GM13977 (cell line): ENCODE measurements around the gene DCLK1.
A peak's percentile ranks its signal among the peaks of the same experiment; 100 is the strongest.
"Not testable (repeated sequence)": the region's sequence is repeated elsewhere in the genome, so short reads cannot be mapped to it uniquely, and the experiment has no call there.

Experiments
- DNase-seq: peaks from one replicate; pipeline ENCODE4 v3.0.0; 2012; ENCODE audit warnings: low spot score
- in situ Hi-C: fragments of 300-500 bp; cut with MboI; formaldehyde crosslinking; loops from one replicate; pipeline ENCODE4 v1.12.0; 2022; ENCODE audit warnings: low sequenced_read_pairs, low pct_unique_long_range_greater_than_20kb, mixed read lengths, inconsistent platforms; ENCODE audit not compliant: unreplicated experiment
- TF ChIP-seq, protein P1 (sequence below): IDR thresholded peaks from 2 replicates; pipeline ENCODE4 v1.5.1; 2012; ENCODE audit warnings: mild to moderate bottlenecking, control low read depth; ENCODE audit not compliant: insufficient read depth; ENCODE audit errors: extremely low read depth, missing control alignments

DCLK1 gene

DNA sequence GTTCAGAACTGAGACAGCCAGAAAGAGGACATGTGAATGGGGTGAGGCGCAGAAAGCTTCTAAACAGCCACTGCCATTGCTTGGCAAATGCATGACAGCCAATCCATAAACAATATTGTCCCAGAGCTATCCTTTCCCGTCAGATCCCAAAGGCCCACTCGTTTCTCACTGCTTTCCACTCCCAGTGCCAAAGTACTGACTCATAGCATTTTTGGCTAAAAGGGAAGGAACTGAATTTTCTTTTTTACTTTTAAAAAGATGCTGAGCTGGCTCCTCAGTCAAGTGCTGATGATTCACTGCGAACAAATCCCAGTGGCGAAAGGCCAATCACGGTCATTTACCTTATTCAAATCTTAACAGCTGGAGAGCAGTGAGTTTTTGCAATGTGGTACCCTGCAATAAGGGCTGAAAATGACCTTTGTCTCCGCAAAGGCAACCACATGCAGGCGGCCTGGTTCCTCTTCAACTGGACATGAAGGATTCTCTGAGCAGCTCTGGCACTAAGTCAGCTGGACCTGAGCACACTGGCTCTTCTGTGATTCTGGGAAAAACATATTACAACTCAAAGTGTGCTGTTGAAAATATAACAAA, 151.7 kb downstream of the DCLK1 start:
- TF ChIP-seq, protein P1, sequence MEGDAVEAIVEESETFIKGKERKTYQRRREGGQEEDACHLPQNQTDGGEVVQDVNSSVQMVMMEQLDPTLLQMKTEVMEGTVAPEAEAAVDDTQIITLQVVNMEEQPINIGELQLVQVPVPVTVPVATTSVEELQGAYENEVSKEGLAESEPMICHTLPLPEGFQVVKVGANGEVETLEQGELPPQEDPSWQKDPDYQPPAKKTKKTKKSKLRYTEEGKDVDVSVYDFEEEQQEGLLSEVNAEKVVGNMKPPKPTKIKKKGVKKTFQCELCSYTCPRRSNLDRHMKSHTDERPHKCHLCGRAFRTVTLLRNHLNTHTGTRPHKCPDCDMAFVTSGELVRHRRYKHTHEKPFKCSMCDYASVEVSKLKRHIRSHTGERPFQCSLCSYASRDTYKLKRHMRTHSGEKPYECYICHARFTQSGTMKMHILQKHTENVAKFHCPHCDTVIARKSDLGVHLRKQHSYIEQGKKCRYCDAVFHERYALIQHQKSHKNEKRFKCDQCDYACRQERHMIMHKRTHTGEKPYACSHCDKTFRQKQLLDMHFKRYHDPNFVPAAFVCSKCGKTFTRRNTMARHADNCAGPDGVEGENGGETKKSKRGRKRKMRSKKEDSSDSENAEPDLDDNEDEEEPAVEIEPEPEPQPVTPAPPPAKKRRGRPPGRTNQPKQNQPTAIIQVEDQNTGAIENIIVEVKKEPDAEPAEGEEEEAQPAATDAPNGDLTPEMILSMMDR = no peak
- in situ Hi-C loops = loop anchor here (25.0 kb wide), 1 partner anchor 283 kb away; no protein-coding TSS in a partner anchor
- DNase-seq = no peak

DNA sequence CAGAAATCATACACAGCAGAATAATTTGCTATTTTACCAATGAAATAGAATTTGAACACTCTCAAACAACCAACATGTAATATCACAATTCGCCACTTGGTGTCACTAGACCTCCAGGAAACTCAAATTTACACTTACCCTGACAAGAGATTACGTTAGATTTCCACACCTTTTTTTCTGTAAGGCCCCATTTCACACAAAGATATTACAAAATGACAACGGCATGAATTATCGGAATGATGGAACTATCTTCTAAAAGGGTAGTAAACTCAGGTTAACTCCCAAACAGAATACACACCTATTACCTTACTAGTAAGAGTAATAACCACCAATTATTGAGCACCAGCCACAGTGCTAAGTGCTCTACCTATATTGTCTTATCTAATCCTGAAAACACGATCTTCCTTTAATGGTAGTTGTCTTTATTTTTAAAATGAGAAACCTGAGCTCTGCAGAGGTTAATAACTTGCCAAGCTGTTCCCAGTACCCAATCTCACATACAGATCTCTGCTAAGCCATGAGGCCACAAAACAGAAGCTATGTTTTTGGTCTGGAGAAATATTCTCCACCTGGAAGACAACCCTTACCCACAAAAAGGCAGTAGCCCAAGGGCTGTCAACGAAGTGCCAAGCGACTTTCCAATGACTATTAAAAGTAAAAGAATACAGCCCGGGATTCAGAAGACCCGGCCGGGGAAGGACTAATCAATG, 152.4 kb downstream of the DCLK1 start:
- DNase-seq = peak; percentile 52
- TF ChIP-seq, protein P1 = peak; percentile 60
- in situ Hi-C loops = loop anchor here (25.0 kb wide), 1 partner anchor 284 kb away; no protein-coding TSS in a partner anchor

DNA sequence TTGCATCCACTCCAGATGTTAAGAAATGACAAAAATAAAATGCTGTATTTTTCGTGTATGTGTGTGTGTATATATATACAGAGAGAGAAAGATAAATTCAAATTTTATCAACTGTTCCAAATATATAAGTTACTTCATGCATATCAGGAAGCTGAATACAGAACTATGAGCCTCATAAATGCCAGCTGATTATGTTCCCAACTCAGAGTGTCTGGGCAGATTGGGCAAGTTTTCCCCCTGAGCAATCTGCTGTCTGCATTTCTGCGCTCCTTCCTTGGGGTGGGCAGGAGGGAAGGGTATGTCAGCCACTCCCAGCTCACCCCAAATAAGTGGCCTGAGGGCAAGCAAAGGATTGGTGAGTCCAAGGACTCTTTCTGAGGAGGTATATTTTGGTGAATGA, 154.1 kb downstream of the DCLK1 start:
- TF ChIP-seq, protein P1 = no peak

DNA sequence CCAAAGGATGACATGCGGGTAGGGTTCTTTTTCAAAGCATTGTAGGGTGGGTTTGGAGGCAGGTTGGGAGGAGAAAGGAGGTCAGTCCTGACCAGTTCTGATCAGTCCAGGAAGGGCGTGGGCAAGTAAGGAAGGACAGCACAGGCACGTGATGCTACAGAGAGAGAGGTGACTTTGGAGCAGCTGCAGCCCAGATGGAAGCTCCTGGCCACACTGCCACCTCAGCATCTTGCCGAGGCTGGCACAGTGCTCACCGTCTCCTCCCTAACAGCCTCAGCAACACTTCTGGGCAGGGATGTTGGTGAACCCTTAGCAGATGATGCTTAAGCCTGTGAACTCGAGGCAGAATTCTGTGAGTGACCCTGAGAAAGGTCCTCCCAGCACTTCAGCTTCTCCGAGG, 155.1 kb downstream of the DCLK1 start:
- in situ Hi-C loops = loop anchor here (25.0 kb wide), 1 partner anchor 286 kb away; no protein-coding TSS in a partner anchor
- TF ChIP-seq, protein P1 = no peak

More for the DNA sequence above, 154.1 kb downstream of the DCLK1 start:
- in situ Hi-C loops = loop anchor here (25.0 kb wide), 1 partner anchor 285 kb away; no protein-coding TSS in a partner anchor
- DNase-seq = no peak

DNA sequence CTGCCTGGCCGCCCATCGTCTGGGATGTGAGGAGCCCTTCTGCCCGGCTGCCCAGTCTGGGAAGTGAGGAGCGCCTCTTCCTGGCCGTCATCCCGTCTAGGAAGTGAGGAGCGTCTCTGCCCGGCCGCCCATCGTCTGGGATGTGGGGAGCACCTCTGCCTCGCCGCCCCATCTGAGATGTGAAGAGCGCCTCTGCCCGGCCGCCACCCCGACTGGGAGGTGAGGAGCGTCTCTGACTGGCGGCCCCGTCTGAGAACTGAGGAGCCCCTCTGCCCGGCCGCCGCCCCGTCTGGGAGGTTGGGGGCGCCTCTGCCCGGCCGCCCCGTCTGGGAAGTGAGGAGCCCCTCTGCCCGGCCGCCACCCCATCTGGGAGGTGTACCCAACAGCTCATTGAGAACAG, 164.2 kb downstream of the DCLK1 start:
- DNase-seq, in situ Hi-C loops: not testable (repeated sequence)

More for the DNA sequence above, 155.1 kb downstream of the DCLK1 start:
- DNase-seq = no peak

DNA sequence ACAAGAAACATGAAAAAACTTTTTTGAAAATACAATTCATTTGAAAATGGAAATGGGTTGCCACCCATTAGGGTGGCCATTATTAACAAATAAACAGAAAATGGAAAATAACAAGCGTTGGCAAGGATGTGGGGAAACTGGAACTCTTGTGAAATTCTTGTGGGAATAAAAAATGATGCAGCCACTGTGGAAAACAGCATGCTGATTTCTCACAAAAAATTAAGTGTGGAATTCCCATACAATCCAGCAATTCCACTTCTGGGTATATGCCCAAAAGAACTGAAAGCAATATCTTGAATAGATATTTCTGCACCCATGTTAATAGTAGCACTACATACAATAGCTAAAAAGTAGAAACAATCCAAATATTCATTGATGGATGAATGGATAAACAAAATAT, 165.2 kb downstream of the DCLK1 start:
- no peak for DNase-seq
- in situ Hi-C loops = no loop called here
- TF ChIP-seq, protein P1 = no peak
